ENCODE measurements around the gene CCNJL.

The CCNJL gene

DNA sequence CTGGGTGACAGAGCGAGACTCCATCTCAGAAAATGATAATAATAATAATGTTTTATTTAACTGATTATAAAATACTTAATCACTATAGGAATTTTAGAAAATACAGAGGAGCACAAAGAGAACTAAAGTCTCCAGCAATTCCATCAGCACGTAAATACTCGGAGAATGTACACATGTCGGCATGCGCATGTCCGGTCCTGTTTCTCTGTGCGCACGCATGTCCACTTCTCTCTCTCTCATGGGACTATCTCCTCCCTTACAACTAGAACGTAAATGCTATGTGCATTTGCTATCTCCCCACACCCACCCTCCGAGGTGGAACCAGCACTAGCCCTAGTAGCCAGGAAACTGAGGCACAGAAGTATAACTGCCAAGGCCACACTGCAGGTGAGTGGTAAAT, 19.0 kb downstream of the CCNJL start:
- DNase-seq (ENCODE audit: low read depth in 2 of 2, low spot score in 1 of 2): no peak

DNA sequence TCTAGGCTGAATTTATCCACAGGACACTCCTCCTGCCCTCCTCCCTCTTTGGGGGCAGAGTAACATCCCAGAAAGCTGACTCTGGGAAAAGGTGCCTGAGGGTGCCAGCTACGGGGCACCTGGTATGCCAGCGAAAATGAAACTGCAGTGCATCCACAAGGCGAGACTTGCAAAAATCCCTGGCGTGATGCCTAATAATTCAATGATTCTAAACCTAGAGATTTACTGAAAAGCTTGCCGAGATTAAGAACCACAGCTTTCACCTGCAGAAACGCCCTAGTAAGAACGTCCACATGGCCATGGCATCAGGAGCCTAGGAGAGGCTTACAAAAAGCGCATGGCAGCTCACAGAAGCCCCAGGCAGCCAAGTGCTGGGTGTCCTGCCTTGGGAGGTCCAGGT, 20.9 kb downstream of the CCNJL start:
- no peak for DNase-seq (ENCODE audit: low read depth in 2 of 2, low spot score in 1 of 2)

DNA sequence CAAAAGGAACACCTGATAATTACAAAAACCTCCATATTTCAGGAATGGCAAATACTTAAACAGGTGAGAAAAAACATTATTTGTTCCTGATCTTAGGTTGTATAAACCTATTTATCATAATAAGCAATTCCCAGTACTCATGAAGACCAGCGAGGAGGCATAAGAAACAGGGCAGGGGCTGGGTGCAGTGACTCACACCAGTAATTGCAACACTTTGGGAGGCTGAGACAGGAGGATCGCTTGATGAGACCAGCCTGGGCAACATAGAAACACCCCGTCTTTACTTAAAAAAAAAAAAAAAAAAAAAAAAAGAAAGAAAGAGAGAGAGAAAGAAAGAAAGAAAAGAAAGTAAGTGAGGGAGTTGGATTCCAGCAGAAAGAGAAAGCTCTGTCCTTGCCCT, 21.6 kb downstream of the CCNJL start:
- no peak for DNase-seq (ENCODE audit: low read depth in 2 of 2, low spot score in 1 of 2)

DNA sequence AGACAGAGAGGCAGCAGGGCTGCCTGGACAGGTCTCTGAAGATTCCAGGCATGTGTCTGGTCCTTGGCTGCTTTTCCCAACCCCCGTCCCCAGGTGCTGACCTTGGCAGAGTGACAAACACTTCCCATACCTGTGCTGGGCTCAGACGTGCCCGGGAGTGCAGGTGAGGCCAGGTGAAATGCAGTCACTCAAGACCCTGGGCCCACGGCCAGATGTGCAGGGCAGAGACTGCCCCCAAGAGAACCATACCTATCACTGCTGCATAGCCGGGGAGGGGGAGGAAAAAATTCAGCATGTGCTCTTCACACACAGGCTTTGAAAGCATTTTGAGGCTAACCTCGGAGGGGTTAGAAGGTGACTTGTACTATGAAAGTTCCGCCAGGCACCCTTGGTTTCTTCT, 22.6 kb downstream of the CCNJL start:
- DNase-seq (ENCODE audit: low read depth in 2 of 2, low spot score in 1 of 2): no peak

- no peak for DNase-seq (ENCODE audit: low read depth in 2 of 2, low spot score in 1 of 2)
Measured at GRCh38 chr5:160289356-160289651, 23.1 kb downstream of the CCNJL start.

DNA sequence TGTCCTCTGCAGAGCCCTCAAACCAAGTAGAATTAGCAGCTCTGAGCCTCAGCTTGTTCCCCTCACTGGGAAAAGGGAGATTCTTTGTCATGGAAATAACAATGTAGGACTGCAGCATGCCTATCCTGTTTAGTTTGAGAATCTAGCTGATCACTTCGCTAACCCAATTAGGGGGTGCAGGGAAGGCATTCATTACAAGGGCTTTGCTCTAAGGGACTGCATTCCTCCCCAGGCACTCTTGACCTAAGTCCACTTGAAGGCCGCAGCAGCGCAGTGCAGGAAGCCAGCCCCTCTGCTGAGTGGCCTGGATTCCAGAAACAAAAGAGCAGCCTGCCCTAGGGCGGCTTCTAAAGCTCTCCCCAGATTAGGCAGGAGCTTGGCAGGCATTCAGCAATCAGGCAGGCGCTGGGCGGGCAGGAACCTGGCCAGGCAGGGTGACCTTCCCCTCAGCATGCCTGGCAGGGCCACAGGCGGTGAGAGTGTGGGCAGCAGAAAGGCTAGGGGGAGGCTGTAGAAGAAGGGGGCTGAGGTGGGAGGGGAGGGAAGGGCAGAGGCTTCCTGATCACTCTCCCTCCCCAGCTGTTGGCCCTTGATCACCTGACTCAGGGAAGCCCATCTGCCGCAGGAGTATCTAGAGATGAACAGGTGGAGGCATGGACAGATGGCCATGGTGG, 24.8 kb downstream of the CCNJL start:
- no peak for DNase-seq (ENCODE audit: low read depth in 2 of 2, low spot score in 1 of 2)

DNA sequence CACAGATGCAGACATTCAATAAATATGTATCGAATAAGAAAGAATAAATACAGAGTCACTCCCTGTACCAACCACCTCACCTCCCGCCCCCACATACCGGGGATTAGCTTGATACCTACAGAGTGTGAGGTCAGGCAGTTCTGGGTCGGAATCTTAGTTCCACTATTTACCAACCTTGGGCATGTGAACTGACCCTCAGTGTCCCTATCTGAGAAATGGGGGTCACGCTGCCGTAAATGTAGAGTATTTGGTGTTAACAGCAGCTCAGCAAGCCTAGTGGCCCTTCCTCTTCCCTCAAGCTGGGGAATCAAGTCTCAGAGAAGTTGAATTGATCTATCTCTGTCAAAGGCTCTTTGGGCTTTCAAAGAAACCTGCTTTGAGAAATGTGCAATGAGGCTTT, 25.4 kb downstream of the CCNJL start:
- DNase-seq (ENCODE audit: low read depth in 2 of 2, low spot score in 1 of 2): no peak

DNA sequence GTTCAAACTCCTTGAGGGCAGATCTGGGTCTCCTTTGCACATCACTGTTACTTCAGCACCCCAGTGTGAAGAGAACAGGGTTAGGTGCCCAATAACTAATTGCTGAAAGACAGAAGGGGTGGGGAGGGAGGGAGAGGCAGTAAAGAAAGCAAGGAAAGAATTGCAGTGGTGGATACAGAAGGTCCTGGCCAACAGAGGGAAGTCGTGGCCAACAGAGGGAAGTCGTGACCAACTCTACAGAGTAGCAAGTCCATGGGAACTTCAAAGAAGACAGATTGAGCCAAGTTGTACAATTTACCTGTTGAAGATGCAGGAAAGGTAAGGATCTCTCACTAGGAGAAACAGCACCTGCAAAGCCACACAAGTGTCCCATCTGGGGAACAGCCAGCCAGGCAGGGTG, 27.0 kb downstream of the CCNJL start:
- no peak for DNase-seq (ENCODE audit: low read depth in 2 of 2, low spot score in 1 of 2)

- DNase-seq (ENCODE audit: low read depth in 2 of 2, low spot score in 1 of 2): no peak
Measured at GRCh38 chr5:160284291-160284873, 28.0 kb downstream of the CCNJL start.

DNA sequence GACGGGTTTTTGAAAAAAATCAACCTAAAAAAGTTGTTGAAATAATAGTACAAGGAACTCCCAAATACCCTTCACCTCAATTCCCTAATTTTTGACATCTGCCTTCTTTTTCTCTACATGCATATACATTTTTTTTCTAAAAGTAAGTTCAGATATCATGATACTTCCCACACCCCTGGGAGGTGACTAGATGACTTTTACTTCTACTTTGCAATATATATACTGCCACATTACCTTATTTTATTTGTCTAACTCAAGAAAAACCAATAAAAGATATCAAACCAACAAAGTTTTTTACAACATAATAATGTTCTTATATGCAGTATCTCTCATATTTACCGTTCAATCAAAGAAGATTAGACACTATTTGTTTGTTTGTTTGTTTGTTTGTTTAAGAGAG, 31.1 kb downstream of the CCNJL start:
- no peak for DNase-seq (ENCODE audit: low read depth in 2 of 2, low spot score in 1 of 2)

- no peak for DNase-seq (ENCODE audit: low read depth in 2 of 2, low spot score in 1 of 2)
Measured at GRCh38 chr5:160280384-160281095, 31.8 kb downstream of the CCNJL start.

DNA sequence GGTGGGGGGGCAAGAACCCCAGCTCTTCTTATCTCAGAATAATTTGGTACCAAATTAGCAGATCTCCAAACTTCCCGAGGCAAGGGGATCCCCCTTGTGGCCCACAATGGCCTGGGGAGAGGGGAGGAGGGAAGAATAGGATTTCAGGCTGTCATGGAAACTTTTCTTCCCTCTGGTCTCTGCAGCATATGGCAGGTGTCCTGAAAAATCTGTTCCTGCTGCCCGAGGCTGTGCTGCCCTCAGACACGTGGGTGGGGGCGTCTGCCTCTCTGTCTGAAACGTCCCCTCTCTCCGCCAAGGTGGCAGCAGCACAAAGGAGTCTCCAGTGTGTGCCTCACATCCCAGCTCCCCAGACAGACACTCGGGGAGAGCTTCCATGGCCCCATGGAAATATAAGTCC, 34.0 kb downstream of the CCNJL start:
- DNase-seq (ENCODE audit: low read depth in 2 of 2, low spot score in 1 of 2): no peak

DNA sequence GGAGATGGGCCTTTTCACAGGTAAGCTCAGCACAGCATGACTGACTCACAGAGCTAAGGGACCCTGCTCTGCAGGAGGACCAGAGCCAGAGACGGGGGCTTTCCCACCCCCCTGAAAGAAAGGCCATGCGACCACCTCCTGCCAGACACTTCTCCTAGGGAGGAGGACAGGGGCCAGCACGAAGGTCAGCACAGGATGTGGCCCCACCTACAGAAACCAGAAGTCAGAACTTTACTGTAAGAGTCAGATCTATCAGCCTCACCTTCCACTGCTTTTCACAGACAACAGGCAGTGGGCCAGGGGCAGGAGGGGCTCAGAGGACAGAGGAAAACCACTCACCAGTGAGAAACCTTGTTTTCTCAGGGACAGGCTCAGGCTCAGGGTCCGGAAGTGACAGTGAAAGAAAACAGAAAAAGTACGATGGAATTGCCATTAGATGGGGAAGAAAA, 37.9 kb downstream of the CCNJL start:
- DNase-seq (ENCODE audit: low read depth in 2 of 2, low spot score in 1 of 2): no peak

- DNase-seq (ENCODE audit: low read depth in 2 of 2, low spot score in 1 of 2): no peak
Measured at GRCh38 chr5:160272889-160273288, 39.5 kb downstream of the CCNJL start.

GRCh38 chr5:160272264-160272663, 40.1 kb downstream of the CCNJL start:
- no peak for DNase-seq (ENCODE audit: low read depth in 2 of 2, low spot score in 1 of 2)

DNA sequence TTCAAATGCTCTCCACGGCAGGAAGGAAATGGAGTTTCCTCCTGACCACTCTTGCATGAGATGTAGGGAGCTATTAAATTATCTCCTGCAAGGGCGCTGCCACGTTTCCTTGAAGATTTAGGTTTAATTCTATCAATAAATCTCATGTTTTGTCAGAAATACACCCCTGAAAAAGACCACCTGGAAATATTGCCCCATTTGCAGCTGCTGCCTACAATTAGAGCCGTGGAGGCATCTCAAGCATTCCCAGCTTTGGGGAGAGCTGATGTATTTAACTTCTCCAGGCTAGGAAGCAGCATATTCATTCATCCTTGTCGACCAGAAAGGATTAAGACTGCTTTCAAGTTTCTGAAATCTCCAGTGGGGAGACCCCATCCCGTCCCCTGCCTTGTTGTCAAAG, 40.5 kb downstream of the CCNJL start:
- DNase-seq (ENCODE audit: low read depth in 2 of 2, low spot score in 1 of 2): no peak

- no peak for DNase-seq (ENCODE audit: low read depth in 2 of 2, low spot score in 1 of 2)
Measured at GRCh38 chr5:160271396-160271795, 41.0 kb downstream of the CCNJL start.

- no peak for DNase-seq (ENCODE audit: low read depth in 2 of 2, low spot score in 1 of 2)
Measured at GRCh38 chr5:160270704-160271103, 41.7 kb downstream of the CCNJL start.

DNA sequence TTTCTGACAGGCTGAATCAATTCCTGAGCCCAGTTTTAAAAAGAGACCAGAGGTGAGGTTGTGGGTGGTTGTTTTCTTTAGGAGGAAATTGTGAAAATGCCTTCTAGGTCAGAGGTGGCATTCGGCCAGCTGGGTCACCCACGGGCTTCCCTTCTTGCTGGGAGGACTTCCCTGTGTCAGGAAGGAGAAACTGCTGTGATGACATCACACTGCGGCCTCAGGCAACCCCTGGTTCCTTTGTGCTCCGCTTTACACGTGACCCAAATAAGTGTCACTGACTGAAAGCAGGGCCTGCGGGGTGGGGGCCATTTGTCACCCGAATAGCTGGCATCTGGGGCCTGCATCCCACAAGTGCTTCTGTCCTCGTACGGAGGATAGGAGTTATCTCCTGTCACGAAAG, 43.3 kb downstream of the CCNJL start:
- DNase-seq (ENCODE audit: low read depth in 2 of 2, low spot score in 1 of 2): no peak

GRCh38 chr5:160268121-160268520, 44.2 kb downstream of the CCNJL start:
- no peak for DNase-seq (ENCODE audit: low read depth in 2 of 2, low spot score in 1 of 2)

DNA sequence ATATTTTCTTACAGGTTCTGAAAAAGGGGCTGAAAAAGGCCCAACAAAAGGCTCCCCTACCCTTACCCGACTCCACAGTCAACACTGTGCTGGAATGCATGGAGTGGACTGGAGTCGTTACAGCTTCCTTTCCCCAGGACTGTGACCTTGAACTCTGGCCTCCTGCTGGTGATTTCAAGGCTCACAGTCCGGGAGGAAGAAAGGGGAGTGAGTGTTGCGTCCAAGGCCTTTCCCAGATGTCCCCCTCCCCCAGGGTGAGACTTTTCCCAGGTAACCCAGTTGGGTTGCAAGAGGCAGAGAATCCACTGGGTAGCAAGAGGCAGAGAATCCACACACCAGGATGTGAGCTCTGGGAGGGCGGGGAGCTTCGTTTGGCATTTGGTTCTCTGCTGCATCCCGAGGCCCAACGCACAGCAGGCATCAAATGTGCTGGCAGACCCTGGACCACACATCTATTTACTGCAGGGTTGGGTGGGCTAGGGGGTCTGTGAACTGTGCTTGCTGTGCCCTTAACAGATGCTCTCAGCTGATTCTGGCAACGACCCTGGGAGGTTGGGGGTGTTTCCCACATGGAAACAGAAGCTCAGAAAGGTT, 45.5 kb downstream of the CCNJL start:
- no peak for DNase-seq (ENCODE audit: low read depth in 2 of 2, low spot score in 1 of 2)

DNA sequence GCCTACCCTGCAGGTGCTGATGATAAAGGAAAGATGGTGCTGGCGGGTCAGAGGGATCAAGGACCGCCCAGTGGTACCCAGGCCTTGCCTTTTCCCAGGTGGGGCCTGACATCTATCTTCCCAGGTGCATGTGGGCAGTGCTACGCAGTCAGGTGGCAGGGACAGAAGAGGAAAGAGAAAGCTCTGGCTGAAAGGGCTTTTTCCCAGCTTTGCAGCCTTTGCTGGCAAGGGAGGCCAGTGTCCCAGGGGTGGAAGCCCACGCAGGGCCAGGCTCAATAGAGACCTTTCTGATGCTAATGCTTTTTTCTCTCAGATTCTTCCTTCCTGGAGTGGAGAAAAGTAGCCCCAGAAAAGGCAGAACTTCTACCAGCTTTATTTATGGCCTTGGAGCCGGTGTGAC, 46.3 kb downstream of the CCNJL start:
- no peak for DNase-seq (ENCODE audit: low read depth in 2 of 2, low spot score in 1 of 2)

Measured in stimulated activated CD8-positive, alpha-beta memory T cell treated with anti-CD3 and anti-CD28 coated beads, Interleukin-4, amount 100 ng/mL, for 4 hours (primary cell).